HG03060 (cell line): ENCODE measurements around the gene ACSM6.

Experiments used
- ATAC-seq: cut with Tn5 transposase; IDR thresholded peaks from one replicate; pipeline ENCODE4 v1.9.1; 2021; ENCODE audit warnings: low read depth, moderate number of reproducible peaks; ENCODE audit not compliant: unreplicated experiment

ACSM6 gene

GRCh38 chr10:95243318-95243617 lies 49.2 kb downstream of the ACSM6 start:
- ATAC-seq: no peak

DNA sequence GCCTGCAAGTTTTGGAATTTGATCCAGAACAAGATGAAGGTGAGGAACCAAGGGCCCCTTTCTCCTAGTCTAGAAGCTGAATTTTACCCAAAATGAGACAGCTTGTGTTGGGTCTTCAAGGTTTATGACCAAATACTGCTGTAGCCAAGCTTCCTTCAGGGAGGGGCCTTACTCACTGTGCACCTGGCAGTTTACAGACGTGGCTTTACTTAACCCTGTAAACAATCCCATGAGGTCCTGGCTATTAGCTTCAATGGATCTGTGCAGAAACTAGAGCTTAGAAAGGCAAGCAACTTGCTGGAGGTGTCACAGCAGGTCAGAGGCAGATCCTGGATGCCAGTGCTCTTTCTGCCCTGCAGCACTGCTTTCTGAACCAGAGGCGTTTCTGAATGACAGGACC lies 50.1 kb downstream of the ACSM6 start:
- no peak for ATAC-seq

DNA sequence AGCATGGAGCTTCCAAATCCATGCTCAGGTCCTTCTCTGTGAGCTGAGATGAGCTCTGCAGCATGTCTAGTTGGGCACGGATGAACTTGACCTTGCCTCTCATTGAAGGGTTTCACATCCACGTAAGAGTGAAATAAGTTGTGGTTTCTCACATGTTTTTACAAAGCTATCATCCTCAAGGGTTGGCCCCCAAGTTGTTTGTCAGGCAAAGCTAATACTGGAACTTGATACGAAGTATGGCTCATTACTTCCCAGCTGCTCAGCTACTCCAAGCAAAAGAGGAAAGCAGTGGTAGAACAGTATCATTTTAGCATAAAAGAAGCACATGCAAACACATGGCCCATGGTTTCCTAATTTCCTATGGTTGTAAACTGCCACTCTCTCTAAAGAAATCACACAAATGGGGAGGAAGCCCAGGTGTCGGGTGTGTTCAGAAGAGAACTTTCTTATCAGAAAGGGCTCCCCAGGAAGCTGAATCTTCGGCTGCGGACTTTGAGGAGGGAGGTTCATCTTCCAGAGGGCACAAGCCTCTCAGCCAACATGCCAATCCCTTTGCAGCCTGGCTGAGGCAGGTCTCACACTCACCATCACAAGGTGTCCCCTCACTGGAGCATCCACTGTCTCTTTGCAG lies 51.5 kb downstream of the ACSM6 start:
- peak; percentile 85 for ATAC-seq

- no peak for ATAC-seq
Observed at GRCh38 chr10:95246582-95247051, 52.6 kb downstream of the ACSM6 start.

GRCh38 chr10:95247200-95247880 lies 53.3 kb downstream of the ACSM6 start:
- no peak for ATAC-seq

DNA sequence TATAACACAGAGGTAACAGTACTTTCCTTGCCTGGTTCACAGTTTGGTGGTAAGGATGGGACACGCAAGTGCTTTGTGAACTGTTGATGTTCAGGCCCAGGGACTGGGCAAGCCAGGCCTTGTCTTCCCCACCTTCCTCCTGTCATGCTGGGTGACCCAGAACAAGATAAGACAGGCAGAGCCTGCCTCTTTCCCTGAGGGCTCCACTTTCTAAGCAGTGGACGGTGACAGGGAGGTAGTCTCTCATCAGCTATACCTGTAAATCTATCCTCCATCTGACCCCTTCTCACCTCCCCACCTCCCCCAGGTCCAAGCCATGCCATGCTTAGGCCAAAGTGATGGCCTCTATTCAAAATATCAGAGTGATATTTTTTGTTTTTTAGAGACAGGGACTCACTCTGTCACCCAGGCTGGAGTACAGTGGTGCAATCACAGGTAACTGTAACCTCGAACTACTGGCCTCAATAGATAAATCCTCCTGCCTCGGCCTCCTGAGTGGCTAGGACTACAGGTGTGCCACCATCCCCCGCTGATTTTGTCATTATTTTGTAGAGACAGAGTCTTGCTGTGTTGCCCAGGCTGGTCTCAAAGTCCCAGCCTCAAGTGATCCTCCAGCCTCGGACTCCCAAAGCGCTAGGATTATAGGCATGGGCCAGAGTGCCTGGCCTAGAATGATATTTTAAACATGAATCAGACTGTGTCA lies 54.0 kb downstream of the ACSM6 start:
- ATAC-seq: no peak

DNA sequence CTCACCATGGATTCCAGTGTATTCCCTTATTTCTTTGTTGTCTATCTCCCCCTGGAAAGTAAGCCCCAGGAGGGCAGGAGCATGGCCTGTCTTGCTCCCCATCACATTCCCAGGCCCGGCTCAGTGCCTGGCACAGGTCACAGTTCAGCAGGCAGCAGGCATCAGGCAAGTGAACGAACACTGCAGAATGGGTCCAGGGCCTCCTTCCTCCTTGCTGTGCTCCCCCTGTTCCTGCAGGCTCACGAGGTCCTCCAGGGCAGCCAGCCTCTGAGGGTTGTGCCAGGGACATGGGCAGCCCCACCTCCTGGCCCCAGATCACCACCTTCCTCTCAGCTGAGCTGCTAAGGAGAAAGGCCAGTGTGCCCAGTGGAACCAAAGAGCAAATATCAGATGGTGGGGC lies 55.0 kb downstream of the ACSM6 start:
- no peak for ATAC-seq

- ATAC-seq: no peak
Observed at GRCh38 chr10:95249467-95249866, 55.4 kb downstream of the ACSM6 start.

DNA sequence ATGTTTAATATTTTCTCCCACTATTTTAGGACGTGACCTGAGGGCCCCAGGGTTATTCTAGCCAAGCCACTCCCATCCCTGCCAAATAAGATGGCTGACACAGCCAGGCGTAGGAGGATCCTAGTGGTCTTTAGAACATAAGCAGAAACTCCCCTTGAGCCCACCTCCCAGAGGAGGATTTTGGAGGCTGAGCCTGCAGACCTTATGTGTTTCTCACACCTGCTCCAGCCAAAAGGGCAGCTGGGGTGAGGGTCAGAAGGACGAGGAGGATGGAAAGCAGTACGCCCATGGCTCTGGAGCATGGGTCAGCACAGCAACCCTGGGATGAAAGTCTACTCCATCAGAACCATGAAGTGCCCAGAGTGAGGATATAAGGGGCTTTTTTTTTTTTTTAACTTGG lies 56.8 kb downstream of the ACSM6 start:
- no peak for ATAC-seq

- no peak for ATAC-seq
Observed at GRCh38 chr10:95253007-95253406, 59.0 kb downstream of the ACSM6 start.

DNA sequence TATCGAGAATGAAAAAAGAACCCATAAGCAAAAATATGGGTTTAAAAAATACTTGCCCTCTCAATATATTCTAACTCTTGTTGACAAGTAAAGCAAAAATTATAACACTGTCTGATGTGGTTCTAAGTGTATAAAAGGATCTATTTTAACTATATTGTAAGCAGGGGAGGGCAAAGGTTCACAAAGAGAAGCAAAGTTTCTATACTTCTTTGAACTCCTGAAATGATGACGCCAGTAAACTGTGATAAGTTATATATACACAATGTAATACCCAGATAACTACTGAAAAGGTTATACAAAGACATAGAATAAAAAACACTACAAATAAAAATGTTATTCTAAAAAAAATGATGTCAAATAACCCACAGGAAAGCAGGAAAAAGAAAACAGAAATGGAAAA lies 59.6 kb downstream of the ACSM6 start:
- no peak for ATAC-seq

DNA sequence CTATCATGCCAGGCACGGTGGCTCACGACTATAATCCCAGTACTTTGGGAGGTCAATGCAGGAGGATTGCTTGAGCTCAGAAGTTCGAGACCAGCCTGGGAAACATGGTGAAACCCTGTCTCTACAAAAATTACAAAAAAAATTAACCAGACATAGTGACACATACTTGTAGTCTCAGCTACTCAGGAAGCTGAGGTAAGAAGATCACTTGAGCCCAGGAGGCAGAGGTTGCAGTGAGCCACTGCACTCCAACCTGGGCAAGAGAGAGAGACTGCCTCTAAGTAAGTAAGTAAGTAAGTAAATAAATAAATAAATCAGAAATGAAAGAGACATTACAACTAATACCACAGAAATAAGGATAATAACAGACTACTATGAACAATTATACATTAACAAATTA lies 60.6 kb downstream of the ACSM6 start:
- ATAC-seq: no peak

DNA sequence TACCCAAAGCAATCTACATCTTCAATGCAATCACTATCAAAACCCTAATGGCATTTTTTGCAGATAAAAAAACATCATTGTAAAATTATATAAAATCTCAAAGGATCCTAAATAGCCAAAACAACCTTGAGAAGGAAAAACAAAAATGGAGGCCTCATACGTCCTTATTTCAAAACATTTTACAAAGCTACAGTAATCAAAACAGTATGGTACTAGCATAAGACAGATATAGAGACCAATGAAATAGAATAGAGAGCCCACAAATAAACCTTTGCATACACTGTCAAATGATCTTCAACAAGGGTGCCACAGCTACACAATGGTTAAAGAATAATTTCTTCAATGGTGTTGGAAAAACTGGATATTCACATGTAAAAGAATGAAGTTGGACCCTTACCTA lies 62.2 kb downstream of the ACSM6 start:
- no peak for ATAC-seq

DNA sequence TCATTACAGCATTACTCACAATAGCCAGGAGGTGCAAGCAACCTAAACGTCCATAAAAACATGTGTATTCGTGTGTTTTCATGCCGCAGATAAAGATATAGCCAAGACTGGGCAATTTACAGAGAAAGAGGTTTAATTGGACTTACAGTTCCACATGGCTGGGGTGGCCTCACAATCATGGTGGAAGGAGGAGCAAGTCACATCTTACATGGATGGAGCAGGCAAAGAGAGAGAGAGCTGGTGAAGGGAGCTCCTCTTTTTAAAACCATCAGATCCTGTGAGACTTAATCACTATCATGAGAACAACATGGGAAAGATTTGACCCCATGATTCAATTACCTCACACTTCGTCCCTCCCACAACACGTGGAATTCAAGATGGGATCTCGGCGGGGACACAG lies 63.8 kb downstream of the ACSM6 start:
- no peak for ATAC-seq

DNA sequence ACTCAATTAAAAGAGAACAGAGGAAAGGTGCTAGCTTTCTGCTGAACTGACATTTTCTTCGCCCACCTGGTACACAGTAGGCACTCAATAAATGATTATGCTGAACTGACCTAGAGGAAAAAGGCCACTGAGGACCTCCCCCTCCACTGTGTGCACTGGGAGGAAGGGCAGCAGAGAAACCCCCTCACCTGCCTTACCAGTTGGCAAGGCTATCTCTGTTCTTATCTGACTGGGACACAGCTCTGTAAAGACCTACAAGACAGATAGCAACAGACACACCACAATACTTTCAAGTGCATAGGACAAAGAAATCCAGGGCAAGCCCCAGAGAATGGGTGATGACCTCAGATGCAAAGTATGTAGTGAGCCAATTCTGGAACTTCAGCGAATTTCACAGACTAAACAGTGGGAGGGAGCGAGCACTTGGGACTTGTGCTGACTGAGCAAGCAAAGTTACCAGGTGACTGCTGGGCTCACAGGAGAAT lies 66.4 kb downstream of the ACSM6 start:
- no peak for ATAC-seq

DNA sequence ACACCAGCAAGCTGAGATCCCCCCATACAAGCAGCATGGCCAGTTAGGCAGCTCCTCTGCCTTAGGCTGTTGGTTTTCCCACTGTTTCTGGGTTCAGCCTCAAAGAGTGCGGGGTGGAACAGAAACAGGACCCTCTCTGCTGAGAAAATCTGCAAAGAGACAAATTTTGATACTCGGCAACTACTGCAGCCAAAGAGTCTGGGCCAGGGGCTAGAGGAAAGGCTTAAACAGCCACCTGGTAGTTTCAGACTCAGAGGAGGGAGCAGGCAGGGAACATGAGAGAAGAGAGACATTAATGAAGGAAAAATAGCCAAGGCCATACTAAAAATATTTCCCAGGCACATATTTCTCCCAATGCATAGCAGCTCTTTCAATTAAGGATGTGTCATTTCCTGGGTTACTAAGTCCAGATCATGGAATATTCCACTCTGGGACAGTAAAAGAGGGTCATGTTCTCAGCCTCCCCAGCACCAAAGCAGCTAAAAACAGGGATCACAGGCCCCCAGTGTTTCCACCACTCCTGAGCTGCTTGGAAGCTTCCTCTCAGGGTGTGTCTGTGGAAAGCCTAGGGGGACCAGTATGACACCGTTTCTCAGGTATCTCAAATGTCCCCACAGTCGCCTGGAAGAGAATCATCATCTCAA lies 67.0 kb downstream of the ACSM6 start:
- ATAC-seq: no peak

GRCh38 chr10:95261926-95262325 lies 67.9 kb downstream of the ACSM6 start:
- ATAC-seq: no peak

DNA sequence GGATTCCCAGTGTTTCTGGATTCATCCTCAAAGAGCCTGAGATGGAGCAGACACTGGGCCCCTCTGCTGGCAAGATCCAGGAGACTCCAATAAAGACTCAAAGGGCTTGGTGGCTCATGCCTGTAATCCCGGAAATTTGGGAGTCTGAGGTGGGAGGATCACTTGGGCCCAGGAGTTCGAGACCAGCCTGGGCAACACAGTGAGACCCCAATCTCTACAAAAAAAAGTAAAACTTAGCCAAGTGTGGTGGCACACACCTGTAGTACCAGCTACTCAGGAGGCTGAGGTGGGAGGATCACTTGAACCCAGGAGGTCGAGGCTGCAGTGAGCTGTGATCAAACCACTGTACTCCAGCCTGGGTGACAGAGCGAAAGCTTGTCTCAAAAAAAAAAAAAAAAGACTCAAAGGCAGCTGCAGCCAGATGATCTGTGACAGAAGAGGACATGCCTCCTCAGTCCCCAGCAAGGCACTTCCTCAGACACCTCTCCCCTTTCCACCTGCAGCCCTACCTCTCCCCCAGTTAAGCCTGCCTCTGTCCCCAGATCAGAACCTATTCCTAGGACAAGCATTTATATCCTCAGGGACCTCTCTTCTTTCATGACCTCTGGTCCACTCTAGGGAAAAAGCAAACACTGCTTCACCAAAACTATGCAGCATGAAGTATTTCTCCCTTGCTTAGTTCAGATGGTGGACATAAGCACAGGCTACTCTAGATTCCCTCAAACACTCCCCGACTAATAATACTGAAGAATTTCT lies 68.9 kb downstream of the ACSM6 start:
- ATAC-seq: no peak

GRCh38 chr10:95263864-95264226 lies 69.8 kb downstream of the ACSM6 start:
- ATAC-seq: no peak

DNA sequence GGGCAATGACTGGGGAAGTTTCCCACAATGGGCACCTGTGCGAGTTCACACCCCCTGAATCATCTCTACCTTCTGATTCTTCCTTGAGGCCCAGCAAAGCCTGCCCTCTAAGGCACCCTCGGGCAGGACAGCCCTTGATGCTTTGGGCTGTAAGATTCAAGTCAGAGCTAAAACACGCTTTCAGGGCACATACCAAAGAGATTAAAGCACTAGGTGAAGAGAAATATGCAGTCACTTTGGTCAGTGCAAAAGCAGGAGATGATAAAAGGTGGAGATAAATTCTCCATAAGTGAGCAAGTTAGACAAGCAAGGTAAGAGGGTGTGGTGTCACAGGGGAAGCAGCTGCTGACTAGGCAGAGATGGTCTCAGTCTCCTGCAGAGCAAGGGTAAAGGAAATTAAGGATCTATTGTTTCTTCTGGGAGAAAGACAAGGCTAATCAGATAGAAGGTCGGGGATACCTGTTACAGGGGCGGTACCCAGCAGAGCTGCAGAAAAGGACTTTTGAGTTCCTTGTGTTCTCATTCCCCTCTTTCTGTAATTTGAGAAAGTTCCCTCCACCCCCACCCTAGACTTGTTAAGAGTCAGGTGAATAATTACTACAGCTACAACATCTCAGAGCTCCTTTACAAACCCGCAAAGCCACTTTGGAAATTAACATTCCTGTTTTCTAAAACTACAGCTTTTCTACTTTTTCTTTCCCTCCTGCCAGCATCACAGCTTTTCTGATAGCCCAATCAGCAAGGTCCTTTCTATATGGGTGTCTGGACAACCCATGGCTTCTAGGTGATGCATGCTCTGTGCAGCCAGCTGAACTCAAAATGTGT lies 70.4 kb downstream of the ACSM6 start:
- ATAC-seq: no peak
